Right atrium auricular region (tissue), 2 donors: Measurements from ENCODE around the gene RPGR. TPM values are rescaled to one million over a fixed set of nuclear protein-coding genes. Genes with fewer than 3 reads are reported as not detected.

Experiments used
- DNase-seq: peaks from one replicate; pipeline ENCODE4 v3.0.0-alpha.2; 2019; ENCODE audit warnings: low spot score
- H3K27ac ChIP-seq, 2 donors: fragments of 200-600 bp; sonication (generic); 1 replicate in 1 of 2; 2 replicates in 1 of 2; pipeline ENCODE4 v1.5.1; 2016 to 2019
- H3K27me3 ChIP-seq, 2 donors: fragments of 200-600 bp; sonication (generic); one replicate each; pipeline versions ENCODE4 v1.5.1 to v1.6.0; 2017 to 2019
- H3K36me3 ChIP-seq: fragments of 200-600 bp; sonication (generic); one replicate; pipeline ENCODE4 v1.5.1; 2016
- H3K4me1 ChIP-seq, 2 donors: fragments of 200-600 bp; sonication (generic); one replicate each; pipeline versions ENCODE4 v1.5.1 to v1.6.0; 2017 to 2019
- H3K4me3 ChIP-seq, 2 donors: fragments of 200-600 bp; sonication (generic); 1 replicate in 1 of 2; 2 replicates in 1 of 2; pipeline ENCODE4 v1.5.1; 2017 to 2019; ENCODE audit warnings: mild to moderate bottlenecking in 1 of 2, moderate library complexity in 1 of 2
- H3K9me3 ChIP-seq, 2 donors: fragments of 200-600 bp; sonication (generic); one replicate each; pipeline ENCODE4 v1.5.1; 2019
- CTCF ChIP-seq, 2 donors: fragments of 200-600 bp; sonication (generic); IDR thresholded peaks; one replicate each; pipeline ENCODE4 v1.5.1; 2019; ENCODE audit warnings: antibody characterized with exemption in 2 of 2
- total RNA-seq, 2 donors: library from RNA; depleted of rRNA; stranded (reverse); fragments of >200 nt; gene quantifications; one replicate each; pipeline ENCODE4 v1.1.0, GENCODE V29; 2016

The RPGR gene
- total RNA-seq, 2 donors from 2014 or later = 4.6 to 11.0 TPM

DNA sequence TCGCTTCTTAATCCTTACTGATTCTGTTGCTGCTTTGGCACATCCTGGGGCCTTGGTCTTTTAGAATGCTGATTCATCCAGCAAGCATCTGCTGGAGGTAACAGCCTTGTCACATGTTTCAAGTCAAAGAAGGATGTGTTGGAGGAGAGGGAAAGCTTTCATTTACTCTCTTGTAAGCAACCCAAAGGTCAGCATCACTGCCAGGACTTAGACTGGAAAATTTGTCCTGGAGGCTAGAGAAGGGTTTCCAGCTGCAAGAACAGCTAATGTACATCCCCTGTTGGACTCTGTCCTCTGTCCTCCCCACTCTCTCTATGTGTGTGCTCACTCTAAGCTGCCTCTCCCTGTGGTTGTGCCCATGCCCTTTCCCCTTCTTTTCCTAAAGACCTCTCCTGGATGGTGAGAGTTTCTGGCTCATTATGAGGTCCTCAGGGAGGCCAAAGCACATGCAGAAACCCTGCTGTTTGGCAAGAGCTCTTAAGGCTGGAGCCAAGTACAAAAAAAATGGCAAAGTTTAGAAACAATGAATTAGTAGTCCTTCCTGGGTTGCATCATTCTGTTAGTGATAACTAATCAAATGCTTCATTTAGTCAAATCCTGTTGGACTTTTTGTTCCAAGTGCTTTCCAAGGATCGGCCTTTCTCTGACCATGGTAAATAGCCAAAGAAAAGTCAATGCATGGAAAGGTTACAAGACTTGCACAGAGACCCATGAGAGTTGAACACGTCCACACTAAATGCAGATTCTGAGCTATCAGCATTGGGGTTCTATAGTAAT is 93.2 kb downstream of the RPGR start:
- peak overlapping the region; percentile 40 to 66 for H3K27ac ChIP-seq
- H3K27me3 ChIP-seq = no peaks in the 10 kb centered on the region
- H3K4me3 ChIP-seq = no peak overlapping the region
- no peak for DNase-seq
- no peaks in the 10 kb centered on the region for H3K36me3 ChIP-seq
- no peaks in the 10 kb centered on the region for H3K9me3 ChIP-seq
- peaks cover 0 to 14% of the 10 kb centered on the region in 2 donors for H3K4me1 ChIP-seq
- no peak for TF ChIP-seq CTCF (IDR thresholded peaks at IDR 0.05)

GRCh38 chrX:38232079-38232686 is 95.1 kb downstream of the RPGR start:
- no peak overlapping the region for H3K4me3 ChIP-seq
- H3K4me1 ChIP-seq = peaks cover 0 to 14% of the 10 kb centered on the region in 2 donors
- no peak for TF ChIP-seq CTCF (IDR thresholded peaks at IDR 0.05)
- H3K27me3 ChIP-seq = no peaks in the 10 kb centered on the region
- peak overlapping the region in 1 of 2 donors; percentile 26 for H3K27ac ChIP-seq
- no peaks in the 10 kb centered on the region for H3K36me3 ChIP-seq
- no peak for DNase-seq
- H3K9me3 ChIP-seq = no peaks in the 10 kb centered on the region

DNA sequence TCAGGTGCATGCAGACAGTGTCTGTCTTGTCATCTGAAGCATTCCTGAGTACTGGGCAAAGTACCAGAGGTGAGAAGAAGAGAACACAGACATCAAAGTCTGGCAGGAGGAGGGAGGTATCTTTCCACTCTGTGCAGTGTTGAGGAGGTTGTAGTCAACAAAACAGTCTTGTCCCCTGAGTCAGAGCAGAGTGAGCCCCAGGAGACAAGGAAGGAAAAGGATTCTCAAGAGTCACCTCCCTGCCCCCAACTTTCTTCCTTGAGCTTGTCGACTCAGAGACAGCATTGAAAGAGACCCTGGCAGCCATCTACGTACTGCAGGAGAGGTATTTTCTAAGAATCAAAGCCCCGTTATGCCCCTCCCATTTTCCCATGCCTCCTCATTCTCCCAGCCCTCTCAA is 102.2 kb downstream of the RPGR start:
- TF ChIP-seq CTCF (IDR thresholded peaks at IDR 0.05) = no peak
- H3K4me1 ChIP-seq = no peaks in the 10 kb centered on the region
- H3K36me3 ChIP-seq = no peaks in the 10 kb centered on the region
- H3K27ac ChIP-seq = peak overlapping the region; percentile 11 to 70
- H3K27me3 ChIP-seq = no peaks in the 10 kb centered on the region
- no peaks in the 10 kb centered on the region for H3K9me3 ChIP-seq
- no peak overlapping the region for H3K4me3 ChIP-seq
- DNase-seq = no peak

DNA sequence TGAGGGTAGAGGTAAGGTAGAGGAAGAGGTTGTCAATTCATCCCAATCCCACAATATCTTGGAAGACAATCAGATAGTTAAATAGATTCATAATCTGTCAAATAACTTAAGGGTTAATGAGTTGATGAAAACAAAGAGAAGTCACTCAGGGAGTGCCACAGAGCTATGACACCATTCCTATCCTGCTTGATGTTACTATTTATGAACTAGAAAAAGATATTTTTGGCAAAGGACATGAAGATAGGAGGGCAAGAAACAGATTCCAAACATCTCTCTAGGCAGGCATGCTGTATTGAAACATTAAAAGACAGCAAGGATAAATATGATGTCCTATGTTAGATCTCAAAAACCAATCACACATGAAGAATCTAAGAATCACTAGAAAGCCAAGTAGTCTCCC is 103.1 kb downstream of the RPGR start:
- Histone ChIP-seq H3K4me1 (no peaks in the 10 kb centered on the region), H3K36me3 (no peaks in the 10 kb centered on the region), H3K27me3 (no peaks in the 10 kb centered on the region), H3K4me3 (no peak overlapping the region), H3K9me3 (no peaks in the 10 kb centered on the region), H3K27ac (peak overlapping the region in 1 of 2 donors; percentile 43)
- DNase-seq = no peak
- no peak for TF ChIP-seq CTCF (IDR thresholded peaks at IDR 0.05)

- no peaks in the 10 kb centered on the region for H3K4me1 ChIP-seq
- no peak for TF ChIP-seq CTCF (IDR thresholded peaks at IDR 0.05)
- H3K9me3 ChIP-seq = no peaks in the 10 kb centered on the region
- H3K4me3 ChIP-seq = peak overlapping the region in 1 of 2 donors; percentile 56
- no peaks in the 10 kb centered on the region for H3K36me3 ChIP-seq
- H3K27me3 ChIP-seq = no peaks in the 10 kb centered on the region
- no peak for DNase-seq
- H3K27ac ChIP-seq = peak overlapping the region; percentile 63 to 64
Observed at GRCh38 chrX:38221391-38221929, 105.8 kb downstream of the RPGR start.
